GM18505 (cell line): ENCODE results near the gene RYR2.
"Not testable (repeated sequence)": the region's sequence is repeated elsewhere in the genome, so short reads cannot be mapped to it uniquely, and the experiment has no call there.

Experiments
- ATAC-seq: cut with Tn5 transposase; IDR thresholded peaks from one replicate; pipeline ENCODE4 v1.9.1; 2021; ENCODE audit not compliant: unreplicated experiment
- POLR2A ChIP-seq: IDR thresholded peaks from 4 replicates; pipeline ENCODE4 v1.6.1; 2011; ENCODE audit warnings: borderline replicate concordance; ENCODE audit not compliant: insufficient read depth, insufficient read length; ENCODE audit errors: extremely low read depth

The RYR2 gene

DNA sequence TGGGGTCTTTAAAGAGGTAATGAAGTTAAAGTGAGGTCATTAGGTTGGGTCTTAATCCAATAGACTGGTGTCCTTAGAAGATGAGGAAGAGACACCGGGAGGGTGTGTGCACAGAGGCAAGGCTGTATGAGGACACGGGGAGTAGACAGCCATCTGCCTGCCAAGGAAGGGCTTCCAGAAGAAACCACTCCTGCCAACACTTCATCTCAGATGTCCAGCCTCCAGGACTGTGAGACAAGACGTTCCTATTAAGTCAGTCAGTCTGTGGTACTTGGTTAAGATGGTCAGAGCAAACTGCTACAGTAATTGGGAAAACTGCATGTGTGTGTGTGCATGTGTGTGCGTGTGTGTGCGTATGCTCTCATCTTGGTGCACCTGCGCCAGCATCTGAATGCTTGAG lies 77.1 kb downstream of the RYR2 start:
- TF ChIP-seq POLR2A: no peak
- no peak for ATAC-seq

DNA sequence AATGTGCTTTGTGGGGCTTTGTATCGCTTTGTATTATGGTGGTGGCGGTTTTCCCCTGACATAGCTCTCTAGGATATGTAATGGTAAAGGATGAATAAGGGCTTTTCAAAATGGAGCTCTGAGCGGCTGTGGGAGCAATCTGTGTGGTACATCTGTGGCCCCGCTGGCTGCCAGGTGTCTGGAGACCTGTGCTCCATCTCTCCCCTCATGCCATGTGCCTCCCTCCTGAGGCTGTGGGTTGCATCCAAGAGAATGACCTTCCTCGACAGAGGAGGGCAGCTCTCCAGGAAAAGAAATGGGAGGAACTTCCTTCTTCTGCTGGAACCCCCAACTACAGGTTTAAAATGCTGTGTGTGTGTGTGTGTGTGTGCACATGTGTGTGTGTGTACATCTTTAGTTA lies 78.7 kb downstream of the RYR2 start:
- no peak for TF ChIP-seq POLR2A
- ATAC-seq: no peak

- ATAC-seq: no peak
- no peak for TF ChIP-seq POLR2A
These were observed 83.0 kb downstream of the RYR2 start for GRCh38 chr1:237124856-237125462.

GRCh38 chr1:237126180-237126579 lies 84.2 kb downstream of the RYR2 start:
- no peak for TF ChIP-seq POLR2A
- no peak for ATAC-seq

DNA sequence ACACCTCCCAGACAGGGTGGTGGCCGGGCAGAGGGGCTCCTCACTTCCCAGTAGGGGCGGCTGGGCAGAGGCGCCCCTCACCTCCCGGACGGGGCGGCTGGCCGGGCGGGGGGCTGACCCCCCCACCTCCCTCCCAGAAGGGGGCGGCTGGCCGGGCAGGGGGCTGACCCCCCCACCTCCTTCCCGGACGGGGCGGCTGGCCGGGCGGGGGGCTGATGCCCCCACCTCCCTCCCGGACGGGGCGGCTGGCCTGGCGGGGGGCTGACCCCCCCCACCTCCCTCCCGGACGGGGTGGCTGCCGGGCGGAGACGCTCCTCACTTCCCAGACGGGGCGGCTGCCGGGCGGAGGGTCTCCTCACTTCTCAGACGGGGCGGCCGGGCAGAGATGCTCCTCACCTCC lies 85.3 kb downstream of the RYR2 start:
- ATAC-seq: not testable (repeated sequence)

DNA sequence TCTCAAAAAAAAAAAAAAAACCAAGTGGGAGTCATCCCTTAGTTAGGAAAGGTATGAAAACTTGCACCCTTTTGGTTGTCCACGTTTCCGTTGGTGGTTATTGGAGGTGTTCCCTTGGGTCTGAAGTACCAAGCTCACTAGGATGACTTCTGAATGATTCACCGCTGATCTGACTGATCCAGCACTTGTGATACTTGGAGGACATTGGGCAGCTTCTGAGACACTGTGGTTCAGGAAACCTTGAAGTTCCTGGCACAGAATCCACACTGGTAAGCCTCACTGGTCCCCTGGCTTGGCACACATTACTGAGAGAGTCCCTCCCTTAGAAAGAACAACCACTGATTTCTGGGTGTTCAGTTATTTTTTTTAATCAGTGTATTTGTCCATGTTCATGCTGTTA lies 91.9 kb downstream of the RYR2 start:
- ATAC-seq: no peak
- no peak for TF ChIP-seq POLR2A

GRCh38 chr1:237134929-237135328 lies 92.9 kb downstream of the RYR2 start:
- ATAC-seq: no peak

DNA sequence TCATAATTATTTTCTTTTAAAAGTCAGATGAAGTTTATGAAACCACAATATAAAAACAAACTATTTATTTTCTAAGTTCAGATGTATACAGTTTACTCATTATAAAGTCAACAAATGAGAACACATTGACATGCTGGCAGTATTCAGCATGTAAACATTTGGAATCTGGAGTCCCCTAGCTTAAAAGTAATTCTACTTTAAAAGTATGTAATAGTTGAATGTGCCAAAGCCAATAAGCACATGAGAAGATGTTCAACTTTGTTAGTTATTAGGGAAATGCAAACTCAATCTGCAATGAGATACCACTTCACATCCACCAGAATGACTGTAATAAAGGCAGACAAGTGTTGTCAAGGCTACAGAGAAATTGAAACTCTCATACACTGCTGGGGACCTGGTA lies 96.6 kb downstream of the RYR2 start:
- ATAC-seq: no peak
- no peak for TF ChIP-seq POLR2A

More at GRCh38 chr1:237134929-237135328, 92.9 kb downstream of the RYR2 start:
- TF ChIP-seq POLR2A: no peak

GRCh38 chr1:237139732-237140131 lies 97.7 kb downstream of the RYR2 start:
- no peak for TF ChIP-seq POLR2A
- no peak for ATAC-seq

DNA sequence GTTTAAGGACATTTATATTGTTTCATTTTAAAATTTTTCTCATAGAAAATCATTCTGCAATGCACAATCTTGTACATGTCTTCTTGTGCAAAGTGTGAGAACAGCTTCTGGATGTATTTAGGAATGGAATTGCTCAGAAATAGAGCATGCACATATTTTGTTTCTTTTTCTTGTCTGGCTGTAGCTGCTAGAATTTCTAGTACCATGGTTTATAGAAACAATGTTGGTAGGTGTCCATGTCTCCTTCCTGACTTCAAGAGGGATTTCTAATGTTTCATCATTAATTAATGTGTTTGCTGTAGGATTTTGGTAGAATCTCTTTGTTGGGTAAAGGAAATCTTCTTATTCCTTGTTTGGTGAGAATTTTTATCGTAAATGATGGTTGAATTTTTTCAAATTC lies 99.0 kb downstream of the RYR2 start:
- TF ChIP-seq POLR2A: no peak
- no peak for ATAC-seq

GRCh38 chr1:237141502-237141901 lies 99.5 kb downstream of the RYR2 start:
- no peak for ATAC-seq

DNA sequence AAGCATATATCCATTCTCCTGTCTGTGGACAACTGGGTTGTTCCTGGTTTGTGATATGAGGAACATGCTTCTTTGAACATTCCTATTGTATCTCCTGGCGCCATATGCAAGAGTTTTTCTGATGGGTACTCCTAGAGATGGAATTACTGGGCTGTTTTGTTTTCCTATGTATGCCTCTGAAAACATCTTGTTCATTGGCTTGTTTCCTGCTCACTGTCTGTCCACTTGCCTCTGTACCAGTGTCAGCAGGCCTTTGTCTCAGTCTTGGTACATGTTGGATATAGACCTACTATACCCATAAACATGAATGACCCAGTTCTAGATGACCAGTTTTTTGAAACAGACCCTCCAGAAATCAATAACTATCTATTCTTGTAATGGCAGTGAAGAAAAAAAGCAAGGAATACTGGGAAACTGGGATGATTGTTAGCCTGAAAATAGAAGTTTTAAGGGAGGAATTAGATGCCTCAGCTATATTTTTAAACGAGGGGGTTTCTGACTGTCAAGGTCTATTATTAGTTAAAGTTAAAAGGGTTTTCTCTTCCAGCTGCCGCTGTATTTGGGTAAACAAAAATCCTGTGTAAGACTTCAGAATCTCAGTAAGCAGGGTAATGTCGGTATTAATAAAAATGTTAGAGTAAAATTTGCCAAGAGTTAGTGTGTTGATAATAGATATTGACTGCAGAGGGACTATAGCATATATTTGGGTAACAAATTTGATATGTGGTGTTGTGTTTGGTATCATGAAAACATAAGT lies 103.6 kb downstream of the RYR2 start:
- no peak for ATAC-seq
- TF ChIP-seq POLR2A: no peak

More at GRCh38 chr1:237141502-237141901, 99.5 kb downstream of the RYR2 start:
- no peak for TF ChIP-seq POLR2A

DNA sequence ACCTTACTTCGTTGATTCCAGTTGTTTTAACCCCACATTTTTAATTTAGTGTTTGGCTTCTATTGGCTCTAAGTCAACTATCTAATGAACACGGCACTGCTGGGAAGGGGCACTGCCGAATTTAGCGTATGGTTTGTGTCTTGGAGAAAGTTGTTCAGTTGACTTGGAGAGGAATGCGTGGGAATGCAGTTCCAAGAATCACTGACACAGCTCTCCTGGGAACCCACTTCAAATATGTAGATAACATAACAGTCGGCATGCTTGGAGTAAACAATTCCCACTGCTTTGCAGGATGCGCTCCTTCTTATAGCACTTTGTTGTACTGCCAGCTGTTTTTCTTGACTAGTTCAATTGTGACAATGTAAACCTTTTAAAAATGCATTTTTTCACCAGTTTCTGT lies 104.3 kb downstream of the RYR2 start:
- ATAC-seq: no peak
- no peak for TF ChIP-seq POLR2A

DNA sequence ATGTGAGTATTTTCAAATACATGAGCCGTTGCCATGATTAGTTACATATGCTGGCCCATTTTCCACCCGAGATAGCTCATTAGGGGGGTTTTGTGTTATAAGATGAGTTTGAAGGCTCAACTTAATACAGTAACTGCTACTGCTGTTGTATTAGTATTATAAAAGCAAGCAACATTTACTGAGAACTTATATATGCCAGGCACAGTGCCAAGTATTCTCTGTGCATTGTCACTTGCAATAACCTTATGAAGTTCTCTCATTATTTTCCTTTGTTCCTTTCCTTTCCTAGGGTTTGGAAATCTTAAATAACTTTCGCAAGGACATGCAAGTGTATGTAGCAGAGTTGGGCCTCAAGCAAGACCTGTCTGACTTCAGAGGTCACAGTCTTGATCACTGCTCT lies 107.9 kb downstream of the RYR2 start:
- TF ChIP-seq POLR2A: no peak
- no peak for ATAC-seq

DNA sequence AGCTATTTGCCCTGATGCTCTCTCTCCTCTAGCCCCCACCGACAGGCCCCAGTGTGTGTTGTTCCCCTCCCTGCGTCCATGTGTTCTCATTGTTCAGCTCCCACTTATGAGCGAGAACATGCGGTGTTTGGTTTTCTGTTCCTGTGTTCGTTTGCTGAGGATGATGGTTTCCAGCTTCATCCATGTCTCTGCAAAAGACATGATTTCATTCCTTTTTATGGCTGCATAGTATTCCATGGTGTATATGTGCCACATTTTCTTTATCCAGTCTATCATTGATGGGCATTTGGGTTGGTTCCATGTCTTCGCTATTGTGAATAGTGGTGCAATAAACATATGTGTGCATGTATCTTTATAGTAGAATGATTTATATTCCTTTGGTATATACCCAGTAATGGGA lies 110.0 kb downstream of the RYR2 start:
- ATAC-seq: not testable (repeated sequence)
